GM21619 (cell line): ENCODE data around the gene TBC1D16.

Experiments used
- ATAC-seq: cut with Tn5 transposase; IDR thresholded peaks from one replicate; pipeline ENCODE4 v1.9.1; 2021; ENCODE audit not compliant: unreplicated experiment

TBC1D16 gene

GRCh38 chr17:79892457-79893241, 143.0 kb downstream of the TBC1D16 start:
- ATAC-seq = no peak

GRCh38 chr17:79891113-79891730, 144.4 kb downstream of the TBC1D16 start:
- no peak for ATAC-seq

GRCh38 chr17:79890706-79891105, 145.0 kb downstream of the TBC1D16 start:
- no peak for ATAC-seq

- ATAC-seq = no peak
These were observed 146.6 kb downstream of the TBC1D16 start for GRCh38 chr17:79888811-79889634.

GRCh38 chr17:79888009-79888540, 147.6 kb downstream of the TBC1D16 start:
- ATAC-seq = no peak

- ATAC-seq = no peak
These were observed 148.2 kb downstream of the TBC1D16 start for GRCh38 chr17:79887451-79887991.

GRCh38 chr17:79883202-79883601, 152.5 kb downstream of the TBC1D16 start:
- ATAC-seq = no peak
